Fibroblast of the aortic adventitia (primary cell): Measurements from ENCODE around the gene PLEKHA8. TPM values are rescaled to one million over a fixed set of nuclear protein-coding genes. Genes with fewer than 3 reads are reported as not detected.

Source experiments
- DNase-seq: peaks from one replicate; pipeline ENCODE4 v3.0.0-alpha.2; 2010; ENCODE audit warnings: low read depth
- H3K4me3 ChIP-seq: 2 replicates; pipeline ENCODE4 v1.5.1; 2011; ENCODE audit warnings: low read depth, mild to moderate bottlenecking, control low read depth, low read length, moderate library complexity
- total RNA-seq: library from RNA; depleted of rRNA; stranded (reverse); fragments of >200 nt; gene quantifications from 2 replicates; pipeline ENCODE4 v1.2.3, GENCODE V29; 2012; ENCODE audit warnings: low replicate concordance
- TF ChIP-seq, protein P1 (sequence below): IDR thresholded peaks from 2 replicates; pipeline ENCODE4 v1.5.1; 2011; ENCODE audit warnings: mild to moderate bottlenecking, low read length, control low read depth, inconsistent platforms; ENCODE audit not compliant: insufficient read depth

PLEKHA8 gene
- total RNA-seq, 1 donor: 10.6 TPM

DNA sequence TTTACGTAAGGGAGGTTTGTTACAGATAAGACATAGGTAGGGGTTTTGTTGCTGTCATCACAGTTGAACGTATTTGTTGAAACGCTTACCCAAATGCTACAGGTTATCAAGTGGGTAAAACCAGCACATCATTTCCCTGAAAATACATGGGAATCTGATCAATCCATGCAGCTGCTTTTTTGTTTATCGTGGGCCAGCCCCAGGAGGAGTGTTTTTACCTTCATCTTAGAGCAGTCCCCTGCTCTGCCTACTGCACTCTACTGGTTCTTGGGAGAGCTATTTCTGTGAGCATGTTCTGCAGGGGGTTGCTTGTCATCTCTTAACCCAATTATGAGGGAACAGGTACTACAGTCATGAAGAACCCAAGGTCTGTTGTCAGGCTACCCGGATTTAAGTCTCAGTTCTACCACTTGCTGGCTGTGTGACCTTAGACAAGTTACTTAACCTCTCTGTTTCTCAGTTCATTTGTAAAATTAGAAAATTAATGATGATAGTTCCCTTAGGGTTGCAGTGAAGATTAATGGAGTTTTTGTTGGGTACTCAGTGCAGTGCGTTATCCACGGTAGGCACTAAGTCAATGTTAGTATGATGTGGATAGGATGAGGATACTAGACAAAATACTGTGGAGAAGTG, 121.5 kb downstream of the PLEKHA8 start:
- no peak for DNase-seq
- TF ChIP-seq, protein P1, sequence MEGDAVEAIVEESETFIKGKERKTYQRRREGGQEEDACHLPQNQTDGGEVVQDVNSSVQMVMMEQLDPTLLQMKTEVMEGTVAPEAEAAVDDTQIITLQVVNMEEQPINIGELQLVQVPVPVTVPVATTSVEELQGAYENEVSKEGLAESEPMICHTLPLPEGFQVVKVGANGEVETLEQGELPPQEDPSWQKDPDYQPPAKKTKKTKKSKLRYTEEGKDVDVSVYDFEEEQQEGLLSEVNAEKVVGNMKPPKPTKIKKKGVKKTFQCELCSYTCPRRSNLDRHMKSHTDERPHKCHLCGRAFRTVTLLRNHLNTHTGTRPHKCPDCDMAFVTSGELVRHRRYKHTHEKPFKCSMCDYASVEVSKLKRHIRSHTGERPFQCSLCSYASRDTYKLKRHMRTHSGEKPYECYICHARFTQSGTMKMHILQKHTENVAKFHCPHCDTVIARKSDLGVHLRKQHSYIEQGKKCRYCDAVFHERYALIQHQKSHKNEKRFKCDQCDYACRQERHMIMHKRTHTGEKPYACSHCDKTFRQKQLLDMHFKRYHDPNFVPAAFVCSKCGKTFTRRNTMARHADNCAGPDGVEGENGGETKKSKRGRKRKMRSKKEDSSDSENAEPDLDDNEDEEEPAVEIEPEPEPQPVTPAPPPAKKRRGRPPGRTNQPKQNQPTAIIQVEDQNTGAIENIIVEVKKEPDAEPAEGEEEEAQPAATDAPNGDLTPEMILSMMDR: no peak
- no peak overlapping the region for H3K4me3 ChIP-seq

DNA sequence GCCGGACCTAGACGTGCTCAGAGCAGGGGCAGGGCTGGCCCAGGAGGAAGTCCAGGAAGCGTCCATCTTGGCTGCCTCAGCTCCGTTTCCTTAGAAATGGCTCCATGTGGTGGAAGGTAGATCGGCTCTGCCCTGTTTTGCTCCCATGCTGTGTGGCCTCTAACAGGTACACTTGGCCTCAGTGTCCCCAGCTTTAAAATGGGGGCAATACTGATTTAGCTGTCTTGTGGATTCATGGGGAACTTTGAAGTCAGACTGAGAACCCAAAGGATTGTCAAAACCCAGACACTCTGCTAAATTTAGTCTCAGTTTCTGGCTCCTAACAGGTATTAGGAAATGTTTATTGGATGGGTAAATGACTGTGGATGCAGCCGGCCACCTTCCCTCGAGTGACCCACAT, 122.5 kb downstream of the PLEKHA8 start:
- DNase-seq: no peak
- no peak overlapping the region for H3K4me3 ChIP-seq
- TF ChIP-seq, protein P1: no peak

DNA sequence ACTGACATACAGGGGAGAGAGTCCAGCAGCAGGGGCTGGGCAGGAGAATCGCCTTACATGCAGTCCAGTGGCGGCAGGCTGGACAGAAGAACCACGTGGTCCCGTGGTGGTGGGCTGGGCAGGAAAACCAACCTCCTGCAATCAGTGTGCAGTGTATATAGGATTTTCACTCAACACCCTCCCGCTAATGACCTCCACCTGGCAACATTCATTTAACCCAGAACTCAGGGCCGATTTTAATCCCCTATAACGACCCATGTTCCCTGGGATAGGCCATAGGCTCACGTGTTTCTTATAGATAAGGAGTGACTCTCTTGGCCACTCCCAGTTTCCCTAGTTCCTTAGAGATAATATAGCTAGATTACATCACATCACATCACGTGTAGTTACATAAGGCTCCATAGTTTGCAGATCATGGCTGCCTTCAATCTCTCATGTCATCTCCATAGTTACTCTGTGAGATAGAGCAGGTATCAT, 125.9 kb downstream of the PLEKHA8 start:
- no peak overlapping the region for H3K4me3 ChIP-seq

DNA sequence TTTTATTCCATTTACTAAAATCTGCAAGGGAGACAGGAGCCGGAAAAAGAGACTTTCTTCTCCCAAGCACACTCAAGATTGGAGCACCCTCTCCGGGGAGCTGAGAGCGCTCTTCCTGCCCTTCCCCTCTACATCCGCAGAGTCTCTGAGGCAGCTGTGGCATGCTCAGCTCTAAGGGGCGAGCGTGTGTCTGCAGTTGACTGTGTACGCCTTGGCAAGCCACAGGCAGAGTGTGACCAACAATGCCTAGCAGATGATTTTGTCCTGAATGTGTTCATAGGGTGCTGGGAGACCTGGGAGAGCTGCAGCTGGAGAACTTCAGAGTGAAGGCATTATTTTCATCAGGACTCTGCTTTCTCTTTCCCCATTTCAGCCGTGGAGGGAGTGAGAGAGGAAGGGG, 127.3 kb downstream of the PLEKHA8 start:
- DNase-seq: no peak
- TF ChIP-seq, protein P1: no peak
- H3K4me3 ChIP-seq: no peak overlapping the region

More for the DNA sequence above, 125.9 kb downstream of the PLEKHA8 start:
- TF ChIP-seq, protein P1: no peak
- DNase-seq: no peak

DNA sequence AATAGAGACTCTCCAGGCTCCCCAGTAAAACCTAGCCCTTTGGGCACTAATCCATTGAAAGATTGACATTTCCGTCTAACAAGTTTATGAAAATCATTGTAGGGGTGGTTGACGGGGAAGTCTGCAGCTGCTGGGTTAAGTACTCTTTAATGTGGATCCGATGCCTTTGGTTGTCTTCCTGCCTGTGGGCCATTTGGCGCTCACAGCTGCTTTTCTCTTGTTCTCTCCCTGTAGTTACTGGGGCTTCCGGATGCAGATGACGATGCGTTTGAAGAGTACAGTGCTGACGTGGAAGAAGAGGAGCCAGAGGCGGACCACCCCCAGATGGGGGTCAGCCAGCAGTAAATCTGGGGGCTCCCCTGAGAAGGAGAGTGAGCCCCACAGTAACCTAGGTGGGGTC, 129.0 kb downstream of the PLEKHA8 start:
- TF ChIP-seq, protein P1: no peak
- H3K4me3 ChIP-seq: no peak overlapping the region
- no peak for DNase-seq

DNA sequence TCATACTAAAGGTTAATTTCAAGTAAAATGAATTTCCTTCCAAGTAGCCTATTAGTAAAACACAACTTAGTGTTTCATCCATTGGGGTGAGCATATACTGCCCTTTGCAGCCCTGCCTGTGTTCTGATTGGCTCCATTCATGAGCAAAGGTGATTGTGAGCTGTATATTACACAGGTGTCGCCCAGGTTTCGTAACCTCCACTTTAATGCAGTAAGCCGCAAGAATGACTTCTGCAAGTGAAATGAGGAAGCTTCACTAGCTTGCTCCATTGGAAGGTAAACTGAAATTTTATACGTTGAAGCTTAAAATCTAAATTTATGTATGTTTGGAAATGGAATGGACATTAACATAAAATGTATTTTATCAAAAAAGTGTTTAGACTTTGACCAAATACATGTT, 131.0 kb downstream of the PLEKHA8 start:
- no peak overlapping the region for H3K4me3 ChIP-seq
- TF ChIP-seq, protein P1: no peak
- no peak for DNase-seq

DNA sequence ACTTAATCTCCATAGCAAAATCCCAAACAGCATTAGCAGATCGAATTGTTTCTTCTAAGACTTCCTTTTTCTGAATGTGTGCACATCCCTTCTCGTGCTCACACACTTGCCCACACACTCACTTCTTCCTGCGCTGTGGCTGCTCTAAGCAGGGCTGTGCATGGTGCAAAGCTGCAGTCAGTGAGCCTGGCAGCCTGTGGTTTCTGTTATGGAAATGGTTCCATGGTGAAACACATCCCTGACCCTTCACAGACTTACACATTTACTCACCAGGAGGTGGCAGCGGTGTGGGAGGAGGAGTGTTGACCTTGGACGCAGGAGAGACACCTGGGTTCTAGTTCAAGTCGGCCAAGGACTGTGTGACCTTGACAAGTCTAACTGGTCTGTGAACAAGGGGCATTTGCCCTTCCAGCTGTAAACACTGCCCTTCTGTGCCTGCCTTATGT, 131.5 kb downstream of the PLEKHA8 start:
- no peak overlapping the region for H3K4me3 ChIP-seq
- TF ChIP-seq, protein P1: peak; percentile 19
- no peak for DNase-seq
